Thoracic aorta (tissue), 2 donors: ENCODE data around the gene KCNC3. TPM values are rescaled to one million over a fixed set of nuclear protein-coding genes. Genes with fewer than 3 reads are reported as not detected.

Experiments
- ATAC-seq: fragments of 150-250 bp; one replicate; pipeline ENCODE4 v1.8.0; 2017; ENCODE audit warnings: low read depth; ENCODE audit not compliant: insufficient number of reproducible peaks, low FRiP score
- DNase-seq: peaks from one replicate; pipeline ENCODE4 v3.0.0-alpha.2; 2020; ENCODE audit warnings: low spot score
- H3K27ac ChIP-seq, 2 donors: fragments of 200-600 bp; sonication (generic); 1 replicate in 1 of 2; 2 replicates in 1 of 2; pipeline ENCODE4 v1.5.1; 2016; ENCODE audit warnings: mild to moderate bottlenecking in 2 of 2, moderate library complexity in 2 of 2
- H3K27me3 ChIP-seq: fragments of 200-600 bp; sonication (generic); replicated peaks from 2 replicates; pipeline ENCODE4 v1.6.0; 2016; ENCODE audit warnings: mild to moderate bottlenecking; ENCODE audit not compliant: insufficient read depth
- H3K36me3 ChIP-seq: fragments of 200-600 bp; sonication (generic); one replicate; pipeline ENCODE4 v1.5.1; 2016
- H3K4me1 ChIP-seq, 2 donors: fragments of 200-600 bp; sonication (generic); 1 replicate in 1 of 2; 2 replicates in 1 of 2; pipeline versions ENCODE4 v1.5.1 to v1.6.0; 2016; ENCODE audit warnings: low read depth in 2 of 2, mild to moderate bottlenecking in 1 of 2; ENCODE audit not compliant: control insufficient read depth in 1 of 2
- H3K4me3 ChIP-seq: fragments of 200-600 bp; sonication (generic); 2 replicates; pipeline ENCODE4 v1.5.1; 2016; ENCODE audit warnings: mild to moderate bottlenecking
- H3K9me3 ChIP-seq: fragments of 200-600 bp; sonication (generic); 2 replicates; pipeline ENCODE4 v1.5.1; 2016
- CTCF ChIP-seq: fragments of 200-600 bp; sonication (generic); IDR thresholded peaks from one replicate; pipeline ENCODE4 v1.5.1; 2019; ENCODE audit warnings: antibody characterized with exemption
- total RNA-seq, 2 donors: library from RNA; depleted of rRNA; stranded (reverse); fragments of >200 nt; gene quantifications; one replicate each; pipeline versions ENCODE4 v1.1.0 to v1.2.3, GENCODE V29; 2016

KCNC3 gene
- total RNA-seq, 2 donors from 2014 or later = 1.3 to 4.2 TPM

- H3K27ac ChIP-seq = no peak overlapping the region
- H3K27me3 ChIP-seq = no peaks in the 10 kb centered on the region
- H3K4me3 ChIP-seq = no peak overlapping the region
- ATAC-seq = no peak
- peaks cover 3% of the 10 kb centered on the region for H3K9me3 ChIP-seq
- H3K36me3 ChIP-seq = peaks cover 11% of the 10 kb centered on the region
- DNase-seq = no peak
- no peak for TF ChIP-seq CTCF
- H3K4me1 ChIP-seq = no peaks in the 10 kb centered on the region
Measured at GRCh38 chr19:50280074-50280473, 49.1 kb downstream of the KCNC3 start.

- Histone ChIP-seq H3K4me1 (no peaks in the 10 kb centered on the region), H3K27me3 (no peaks in the 10 kb centered on the region), H3K36me3 (peaks cover 8% of the 10 kb centered on the region), H3K9me3 (no peaks in the 10 kb centered on the region), H3K4me3 (no peak overlapping the region), H3K27ac (no peak overlapping the region)
- DNase-seq (no peak), ATAC-seq (no peak)
- TF ChIP-seq CTCF = no peak
Measured at GRCh38 chr19:50277966-50278580, 51.1 kb downstream of the KCNC3 start.

GRCh38 chr19:50276370-50277063 lies 52.7 kb downstream of the KCNC3 start:
- H3K4me1 ChIP-seq = no peaks in the 10 kb centered on the region
- ATAC-seq (no peak), DNase-seq (no peak)
- TF ChIP-seq CTCF = no peak
- H3K9me3 ChIP-seq = no peaks in the 10 kb centered on the region
- H3K36me3 ChIP-seq = peaks cover 8% of the 10 kb centered on the region
- H3K27ac ChIP-seq = no peak overlapping the region
- no peak overlapping the region for H3K4me3 ChIP-seq
- H3K27me3 ChIP-seq = no peaks in the 10 kb centered on the region

- Histone ChIP-seq H3K27me3 (no peaks in the 10 kb centered on the region), H3K36me3 (peaks cover 8% of the 10 kb centered on the region), H3K9me3 (no peaks in the 10 kb centered on the region), H3K4me1 (no peaks in the 10 kb centered on the region), H3K27ac (no peak overlapping the region), H3K4me3 (no peak overlapping the region)
- DNase-seq (no peak), ATAC-seq (no peak)
- no peak for TF ChIP-seq CTCF
Measured at GRCh38 chr19:50275577-50276368, 53.4 kb downstream of the KCNC3 start.

GRCh38 chr19:50273821-50274220 lies 55.4 kb downstream of the KCNC3 start:
- Histone ChIP-seq H3K9me3 (no peaks in the 10 kb centered on the region), H3K27me3 (no peaks in the 10 kb centered on the region), H3K36me3 (peaks cover 8% of the 10 kb centered on the region), H3K27ac (no peak overlapping the region), H3K4me1 (no peaks in the 10 kb centered on the region), H3K4me3 (no peak overlapping the region)
- no peak for ATAC-seq
- TF ChIP-seq CTCF = no peak
- no peak for DNase-seq
